Measurements from ENCODE around the gene CAPZA3.
"Not testable (repeated sequence)": the region's sequence is repeated elsewhere in the genome, so short reads cannot be mapped to it uniquely, and the experiment has no call there.

Gene CAPZA3

GRCh38 chr12:18754124-18754707 lies 16.3 kb downstream of the CAPZA3 start:
- no peak for DNase-seq

- DNase-seq: no peak
These were observed 17.4 kb downstream of the CAPZA3 start for GRCh38 chr12:18755341-18755740.

- not testable (repeated sequence) for DNase-seq
These were observed 28.6 kb downstream of the CAPZA3 start for GRCh38 chr12:18766479-18766878.

- no peak for DNase-seq
These were observed 44.9 kb downstream of the CAPZA3 start for GRCh38 chr12:18782827-18783226.

- not testable (repeated sequence) for DNase-seq
These were observed 47.5 kb downstream of the CAPZA3 start for GRCh38 chr12:18785465-18785864.

All from NCI-H2107 (cell line).